Left cardiac atrium (tissue), 4 donors: ENCODE results near the gene ACSL5. TPM values are rescaled to one million over a fixed set of nuclear protein-coding genes. Genes with fewer than 3 reads are reported as not detected.

ENCODE experiments used
- ATAC-seq, 2 donors: fragments of 200-7000 bp; cut with Tn5 transposase; one replicate each; pipeline ENCODE4 v1.9.1; 2020; ENCODE audit warnings: mild to moderate bottlenecking in 2 of 2, moderate library complexity in 2 of 2
- DNase-seq: peaks from one replicate; pipeline ENCODE4 v3.0.0-alpha.2; 2020
- intact Hi-C, 2 donors: fragments of 100-400 bp; cut with DNase I; formaldehyde crosslinking; loops; one replicate each; pipeline versions ENCODE4 v1.14.1 to v1.15.1; 2022 to 2023
- long read RNA-seq: library from polyadenylated mRNA; unstranded; transcript quantifications from one replicate; pipeline ENCODE4 v2.0.0, GENCODE V29; 2021
- total RNA-seq, 2 donors: library from RNA; stranded (reverse); fragmentation: NEBNext Ultra II Directional; extraction: Animal tissue kit (Norgen Biotek cat#: 25700); gene quantifications; one replicate each; pipeline ENCODE4 v1.2.1, GENCODE V29; 2021
- donor health status: DM: no; HTN: yes; CAD: no.
- donor health status: DM: no; HTN: yes; CAD: no; lungs with severe emphysema.
- donor health status: DM: yes; HTN: yes; CAD: no.
- donor health status: Dilated cardiomyopathy.

Gene ACSL5, protein sequence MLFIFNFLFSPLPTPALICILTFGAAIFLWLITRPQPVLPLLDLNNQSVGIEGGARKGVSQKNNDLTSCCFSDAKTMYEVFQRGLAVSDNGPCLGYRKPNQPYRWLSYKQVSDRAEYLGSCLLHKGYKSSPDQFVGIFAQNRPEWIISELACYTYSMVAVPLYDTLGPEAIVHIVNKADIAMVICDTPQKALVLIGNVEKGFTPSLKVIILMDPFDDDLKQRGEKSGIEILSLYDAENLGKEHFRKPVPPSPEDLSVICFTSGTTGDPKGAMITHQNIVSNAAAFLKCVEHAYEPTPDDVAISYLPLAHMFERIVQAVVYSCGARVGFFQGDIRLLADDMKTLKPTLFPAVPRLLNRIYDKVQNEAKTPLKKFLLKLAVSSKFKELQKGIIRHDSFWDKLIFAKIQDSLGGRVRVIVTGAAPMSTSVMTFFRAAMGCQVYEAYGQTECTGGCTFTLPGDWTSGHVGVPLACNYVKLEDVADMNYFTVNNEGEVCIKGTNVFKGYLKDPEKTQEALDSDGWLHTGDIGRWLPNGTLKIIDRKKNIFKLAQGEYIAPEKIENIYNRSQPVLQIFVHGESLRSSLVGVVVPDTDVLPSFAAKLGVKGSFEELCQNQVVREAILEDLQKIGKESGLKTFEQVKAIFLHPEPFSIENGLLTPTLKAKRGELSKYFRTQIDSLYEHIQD
- total RNA-seq = 10 to 100 TPM; 10.5 to 14.4 TPM
- long read RNA-seq, transcript ACSL5-203 (21 exons, 3,353 nt) = major isoform, 9 of 13 reads
- long read RNA-seq, partial matches to known transcripts = 1 of 13 reads
- long read RNA-seq, other reads (novel, unspliced or antisense) = 1 of 13 reads

- DNase-seq (no peak), ATAC-seq (no peak)
- intact Hi-C loops = no loop called here
These were observed at the start of gene ACSL5 for GRCh38 chr10:112373912-112374338. ACSL5 (plus strand) TSS chr10:112374116; CDS start chr10:112394947, 20,831 bp downstream.

DNA sequence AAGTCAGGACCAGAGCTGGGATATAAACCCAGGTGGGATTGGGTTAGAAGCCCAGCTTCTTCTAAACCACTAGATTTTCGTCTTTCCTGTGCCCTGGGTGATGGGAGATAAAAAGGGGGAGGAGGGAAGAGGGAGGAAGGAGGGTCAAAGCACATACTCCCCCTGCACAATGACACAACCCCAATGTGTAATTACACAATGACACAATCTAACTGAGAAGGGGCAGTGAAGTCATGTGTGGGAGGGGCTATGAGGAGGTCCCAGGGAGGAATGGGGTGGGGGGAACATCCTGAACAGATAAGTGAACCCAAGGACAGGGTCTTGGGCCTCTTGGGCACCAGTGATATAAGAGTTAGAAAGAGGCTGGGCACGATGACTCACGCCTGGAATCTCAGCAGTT lies 46.2 kb upstream of the ACSL5 start:
- DNase-seq (no peak), ATAC-seq (no peak)
- intact Hi-C loops = no loop called here

GRCh38 chr10:112330162-112330561 lies 43.8 kb upstream of the ACSL5 start:
- DNase-seq (no peak), ATAC-seq (no peak)
- intact Hi-C loops = no loop called here

DNA sequence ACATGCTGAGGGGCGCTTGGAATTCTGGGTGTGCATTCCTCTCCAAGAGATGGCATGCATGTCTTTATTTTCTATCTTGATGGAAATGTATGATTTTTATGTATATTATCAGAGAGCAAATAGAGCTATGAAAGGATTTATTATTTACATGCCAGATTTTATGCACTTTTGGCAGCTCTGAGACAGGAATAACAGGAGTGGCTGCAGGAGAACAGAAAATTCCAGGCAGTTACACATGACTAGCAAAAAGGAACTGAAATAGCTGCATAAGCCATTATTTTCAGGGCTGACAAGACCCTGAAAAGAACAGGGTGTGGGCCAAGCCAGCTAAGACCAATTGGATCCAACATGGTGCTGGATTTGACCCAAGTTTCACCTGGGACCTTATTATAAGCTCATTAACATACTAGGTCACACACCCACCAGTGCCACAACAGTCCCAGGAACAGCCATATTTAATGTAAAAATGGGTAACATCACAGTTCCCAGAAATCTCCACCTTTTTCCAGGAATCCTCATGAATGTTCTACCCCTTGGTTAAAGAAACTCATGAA lies 43.2 kb upstream of the ACSL5 start:
- no peak for ATAC-seq
- intact Hi-C loops = no loop called here
- DNase-seq = no peak

- ATAC-seq (no peak), DNase-seq (no peak)
- intact Hi-C loops = no loop called here
These were observed 41.9 kb upstream of the ACSL5 start for GRCh38 chr10:112332022-112332421.

- ATAC-seq (no peak), DNase-seq (no peak)
These were observed 41.2 kb upstream of the ACSL5 start for GRCh38 chr10:112332509-112333228.

DNA sequence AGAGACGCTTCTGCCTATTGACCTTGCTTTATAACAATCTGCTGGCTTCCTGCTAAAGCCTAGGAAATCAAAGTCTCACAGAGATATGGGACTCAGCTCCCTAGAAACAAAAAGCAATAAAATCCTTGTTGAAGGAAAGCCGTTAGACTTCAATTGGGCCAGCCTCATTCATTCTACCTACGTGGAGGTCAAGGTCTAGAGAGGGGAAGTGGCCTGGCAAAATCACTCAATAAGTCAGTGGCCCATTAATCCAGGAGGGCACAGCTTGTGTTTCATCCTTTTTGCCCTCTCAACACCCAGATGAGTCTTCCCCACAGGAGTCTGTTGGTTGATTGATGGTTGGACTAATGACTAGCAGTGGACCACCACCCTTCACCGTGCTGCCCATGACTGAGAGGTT lies 40.5 kb upstream of the ACSL5 start:
- ATAC-seq (no peak), DNase-seq (no peak)
- intact Hi-C loops = no loop called here

More at GRCh38 chr10:112332509-112333228, 41.2 kb upstream of the ACSL5 start:
- intact Hi-C loops = no loop called here

DNA sequence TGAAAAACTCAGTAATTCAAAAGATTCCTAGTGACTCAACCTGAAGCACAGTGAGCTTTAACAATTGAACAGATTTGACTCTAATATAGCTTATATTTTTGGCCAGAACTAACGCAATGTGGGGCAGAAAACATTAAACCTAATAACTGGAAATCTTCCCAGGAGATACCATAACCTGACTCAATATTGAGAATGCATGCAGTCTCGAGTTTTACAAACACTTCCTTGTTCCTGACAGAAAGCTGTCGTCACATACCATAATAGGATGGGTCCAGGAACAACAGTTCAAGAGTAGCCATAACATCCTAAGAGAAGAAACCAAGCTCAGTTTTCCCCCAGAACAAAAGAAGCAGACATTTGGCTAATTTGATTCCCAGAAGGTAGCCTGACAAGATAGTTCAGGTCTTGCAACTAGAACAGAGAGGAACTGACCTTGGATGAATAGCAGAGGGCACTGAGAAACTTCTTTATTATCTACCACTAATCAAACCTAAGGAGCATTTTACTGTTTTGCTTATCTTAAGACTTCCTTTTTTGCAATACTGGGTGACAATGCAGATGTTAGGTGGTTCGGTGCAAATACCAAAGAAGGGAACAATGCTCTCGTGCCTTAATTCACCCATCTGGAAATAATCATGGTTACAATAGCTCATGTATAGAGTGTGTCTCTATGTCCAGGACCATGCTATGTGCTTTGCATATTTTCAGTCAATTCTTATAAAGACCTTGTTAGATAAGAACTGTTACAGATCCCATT lies 38.6 kb upstream of the ACSL5 start:
- ATAC-seq (peak in 1 of 2 donors; percentile 38), DNase-seq (no peak)
- intact Hi-C loops = no loop called here

DNA sequence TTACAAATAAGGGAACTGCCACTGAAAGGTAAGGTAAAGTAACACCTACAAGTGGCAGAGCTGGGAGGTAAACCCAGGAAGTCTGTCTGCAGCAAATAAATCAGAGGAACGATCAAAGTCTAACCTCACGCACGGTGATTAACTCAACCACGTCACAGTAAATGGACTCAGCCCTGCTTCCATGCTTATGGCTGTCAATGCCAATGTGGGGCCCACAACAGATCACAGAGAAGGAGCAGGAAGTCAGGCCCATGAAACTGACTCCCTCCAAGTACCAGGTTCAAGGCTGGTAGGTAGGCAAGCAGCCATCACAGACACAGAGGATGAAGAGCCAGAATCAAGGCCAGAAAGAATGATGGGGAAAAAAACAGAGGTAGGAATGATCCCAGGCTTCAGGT lies 38.0 kb upstream of the ACSL5 start:
- ATAC-seq (no peak), DNase-seq (no peak)
- intact Hi-C loops = no loop called here

DNA sequence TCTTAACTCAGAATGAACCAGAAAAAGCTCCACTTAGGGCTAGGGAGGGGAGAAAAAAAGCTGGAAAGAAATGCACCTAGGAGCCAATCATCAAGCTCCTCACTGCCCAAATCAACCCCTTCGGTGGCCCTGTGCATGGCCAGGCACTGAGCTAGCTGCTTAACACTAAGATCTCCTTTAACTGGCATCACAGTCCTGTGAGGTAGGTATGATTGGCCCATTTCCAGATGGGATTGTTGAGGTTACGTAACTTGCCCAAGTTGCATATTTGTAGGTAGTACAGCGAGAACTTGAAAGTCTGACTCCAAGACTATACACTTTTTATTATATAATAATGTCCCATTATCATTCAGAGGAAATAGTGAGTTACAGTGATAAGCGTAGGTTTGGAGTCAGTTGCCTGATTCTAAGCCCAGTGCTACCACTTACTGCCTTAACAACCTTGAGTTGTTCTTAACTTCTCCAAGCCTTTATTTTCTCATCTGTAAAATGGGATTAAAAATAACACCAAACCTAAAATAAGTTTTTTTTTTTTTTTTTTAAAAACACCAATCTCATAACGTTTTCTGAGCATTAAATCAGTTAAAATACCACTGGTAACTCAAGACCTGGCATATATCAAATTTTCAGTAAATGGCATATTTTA lies 37.2 kb upstream of the ACSL5 start:
- DNase-seq = no peak
- intact Hi-C loops = no loop called here

GRCh38 chr10:112338957-112339356 lies 35.0 kb upstream of the ACSL5 start:
- DNase-seq = no peak
- no peak for ATAC-seq
- intact Hi-C loops = no loop called here

More for the DNA sequence above, 37.2 kb upstream of the ACSL5 start:
- ATAC-seq = peak in 1 of 2 donors; percentile 58

DNA sequence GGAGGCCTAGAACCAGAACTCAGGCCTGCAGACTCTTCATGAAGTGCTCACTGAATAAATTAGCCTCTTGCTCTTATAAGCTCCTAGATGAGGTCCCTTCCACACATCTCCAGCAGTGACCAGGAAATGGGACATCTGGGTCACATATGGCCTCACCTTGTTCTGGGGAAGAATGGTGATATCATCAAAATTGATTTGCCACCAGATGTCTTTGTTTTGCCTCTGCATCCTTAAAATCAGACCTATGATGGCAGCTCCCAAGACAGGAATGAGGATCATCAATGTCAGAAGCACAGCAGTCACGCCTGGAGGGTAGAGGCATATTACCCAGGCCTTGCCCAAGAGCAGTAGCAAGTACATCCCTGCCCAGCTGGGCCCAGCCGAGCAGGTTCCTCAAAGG lies 33.3 kb upstream of the ACSL5 start:
- ATAC-seq (no peak), DNase-seq (no peak)
- intact Hi-C loops = no loop called here

DNA sequence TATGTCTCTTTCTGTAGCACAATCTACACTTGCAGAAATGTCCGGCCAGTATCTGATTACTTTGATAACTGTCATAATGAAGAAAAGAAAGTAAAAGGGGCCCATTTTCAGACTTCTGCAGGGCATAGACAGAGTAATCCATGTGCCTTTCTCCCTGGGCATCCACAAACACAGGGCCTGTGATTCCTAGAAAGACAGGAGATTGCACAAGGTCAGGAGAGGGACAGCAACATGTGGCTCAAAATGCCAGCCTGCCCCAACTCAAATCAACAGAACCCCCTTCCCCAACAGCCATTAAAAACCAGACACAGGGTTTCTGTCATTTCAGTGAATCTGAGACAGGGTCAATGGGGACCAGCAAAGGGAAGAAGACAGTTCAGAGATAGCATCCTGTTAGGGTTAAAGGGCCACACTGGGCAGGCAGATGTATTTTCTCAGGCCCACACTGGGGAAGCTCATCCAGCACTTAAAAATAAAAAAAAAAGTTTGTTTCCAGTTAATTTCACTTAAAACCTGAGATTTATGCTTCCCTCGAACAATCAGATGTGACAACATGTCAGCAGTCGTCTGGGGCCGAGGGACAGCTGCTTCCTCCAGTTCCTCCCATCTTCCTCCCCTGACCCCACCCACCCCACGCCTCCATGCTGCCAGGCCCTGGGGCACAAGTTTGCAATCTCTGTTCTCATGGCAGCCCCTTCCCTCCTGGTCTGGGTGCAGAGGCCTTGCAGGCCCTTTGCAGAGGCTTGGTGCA lies 30.7 kb upstream of the ACSL5 start:
- ATAC-seq (no peak), DNase-seq (no peak)
- intact Hi-C loops = no loop called here

- ATAC-seq = no peak
- no peak for DNase-seq
- intact Hi-C loops = no loop called here
These were observed 29.7 kb upstream of the ACSL5 start for GRCh38 chr10:112344261-112344660.

DNA sequence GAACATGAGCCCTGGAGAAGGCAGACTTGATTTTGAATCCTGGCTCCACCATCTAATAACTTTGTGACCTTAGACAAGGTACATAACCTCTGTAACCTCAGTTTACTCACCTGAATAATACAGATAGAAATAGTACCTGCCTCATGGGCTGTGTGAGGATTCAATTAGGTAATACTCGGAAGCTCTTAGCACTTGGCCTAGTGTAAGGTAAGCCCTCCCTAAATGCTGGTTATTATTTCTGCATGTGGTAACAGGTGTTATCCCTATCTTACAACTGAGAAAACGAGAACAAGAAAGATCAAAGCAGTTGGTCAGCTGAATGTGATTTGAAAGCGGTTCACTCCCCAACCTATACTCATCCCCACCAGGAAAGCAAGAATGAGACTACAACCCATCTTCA lies 28.7 kb upstream of the ACSL5 start:
- no peak for ATAC-seq
- DNase-seq = no peak
- intact Hi-C loops = no loop called here

DNA sequence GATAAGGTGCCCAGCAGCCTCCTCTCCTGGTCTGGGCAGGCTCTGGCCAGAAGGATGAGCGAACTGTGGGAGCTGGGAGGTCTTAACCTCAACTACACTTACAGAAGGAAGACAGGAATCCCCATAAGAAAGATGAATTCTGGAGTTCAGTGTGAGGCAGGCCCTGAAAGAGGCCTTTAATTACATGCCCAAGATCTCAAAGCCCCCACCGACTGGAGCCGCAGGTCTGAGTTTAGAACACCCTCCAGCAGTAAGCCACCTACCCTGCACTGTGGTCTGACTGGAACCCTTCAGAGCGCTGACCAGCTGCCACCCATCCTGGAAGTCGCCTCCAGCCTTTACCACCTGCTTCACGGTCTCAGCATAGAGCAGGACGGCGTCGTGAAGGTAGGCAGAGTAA lies 28.2 kb upstream of the ACSL5 start:
- intact Hi-C loops = no loop called here
- no peak for DNase-seq
- no peak for ATAC-seq

DNA sequence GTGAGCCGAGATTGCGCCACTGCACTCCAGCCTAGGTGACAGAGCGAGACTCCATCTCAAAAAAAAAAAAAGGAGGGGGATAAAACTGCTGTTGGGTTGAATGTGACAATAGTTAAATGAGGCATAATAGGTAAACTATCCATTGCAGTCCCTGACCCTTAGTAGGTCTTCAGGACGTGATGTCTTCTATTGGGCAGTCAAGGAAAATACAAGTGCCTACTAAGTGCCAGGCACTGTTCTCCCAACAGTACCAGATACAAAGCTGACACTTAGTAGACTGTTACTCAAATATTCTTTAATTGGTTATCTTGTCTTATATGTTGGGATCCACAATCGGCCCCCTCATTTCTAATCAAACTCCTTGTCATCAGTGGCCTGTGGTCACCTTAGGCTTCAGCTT lies 27.1 kb upstream of the ACSL5 start:
- DNase-seq (no peak), ATAC-seq (no peak)
- intact Hi-C loops = no loop called here
